Omental fat pad (tissue), 4 donors: ENCODE data around the gene HPCAL1. TPM values are rescaled to one million over a fixed set of nuclear protein-coding genes. Genes with fewer than 3 reads are reported as not detected.
"Not testable (repeated sequence)": the region's sequence is repeated elsewhere in the genome, so short reads cannot be mapped to it uniquely, and the experiment has no call there.

Experiments used
- ATAC-seq: fragments of 150-250 bp; one replicate; pipeline ENCODE4 v1.9.1; 2016; ENCODE audit warnings: mild to moderate bottlenecking, moderate library complexity; ENCODE audit not compliant: low FRiP score
- DNase-seq: peaks from one replicate; pipeline ENCODE4 v3.0.0-alpha.2; 2019; ENCODE audit warnings: low spot score
- total RNA-seq, 4 donors: library from RNA; depleted of rRNA; stranded (reverse); fragments of >200 nt; gene quantifications; one replicate each; pipeline ENCODE4 v1.1.0, GENCODE V29; 2016
- TF ChIP-seq, protein P1 (sequence below), 3 donors: fragments of 450-650 bp; IDR thresholded peaks; one replicate each; pipeline ENCODE4 v1.5.1; 2016 to 2017; ENCODE audit warnings: antibody characterized with exemption in 3 of 3, mild to moderate bottlenecking in 3 of 3, moderate library complexity in 2 of 3

Gene HPCAL1
- total RNA-seq, 4 donors from 2014 or later = 51.8 to 75.8 (median 67.8) TPM

DNA sequence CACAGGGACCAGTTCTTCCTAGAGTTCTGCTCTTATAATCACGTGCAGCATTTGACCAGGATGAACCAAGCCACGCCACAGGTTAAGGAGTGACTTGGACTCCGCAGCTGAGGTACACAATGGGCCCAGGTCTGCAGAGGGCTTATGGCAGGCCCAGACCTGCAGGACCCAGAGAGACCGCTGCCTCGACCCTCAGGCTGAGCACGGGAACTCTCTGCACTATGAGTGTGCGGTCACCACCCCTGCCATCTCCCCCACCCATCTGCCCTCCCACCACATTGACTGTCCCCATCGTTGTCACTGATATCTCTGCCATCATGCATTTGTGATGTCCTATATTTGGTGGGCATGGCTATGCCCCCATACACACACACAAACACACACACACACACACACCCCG is 45.7 kb upstream of the HPCAL1 start:
- DNase-seq (no peak), ATAC-seq (no peak)
- TF ChIP-seq, protein P1, sequence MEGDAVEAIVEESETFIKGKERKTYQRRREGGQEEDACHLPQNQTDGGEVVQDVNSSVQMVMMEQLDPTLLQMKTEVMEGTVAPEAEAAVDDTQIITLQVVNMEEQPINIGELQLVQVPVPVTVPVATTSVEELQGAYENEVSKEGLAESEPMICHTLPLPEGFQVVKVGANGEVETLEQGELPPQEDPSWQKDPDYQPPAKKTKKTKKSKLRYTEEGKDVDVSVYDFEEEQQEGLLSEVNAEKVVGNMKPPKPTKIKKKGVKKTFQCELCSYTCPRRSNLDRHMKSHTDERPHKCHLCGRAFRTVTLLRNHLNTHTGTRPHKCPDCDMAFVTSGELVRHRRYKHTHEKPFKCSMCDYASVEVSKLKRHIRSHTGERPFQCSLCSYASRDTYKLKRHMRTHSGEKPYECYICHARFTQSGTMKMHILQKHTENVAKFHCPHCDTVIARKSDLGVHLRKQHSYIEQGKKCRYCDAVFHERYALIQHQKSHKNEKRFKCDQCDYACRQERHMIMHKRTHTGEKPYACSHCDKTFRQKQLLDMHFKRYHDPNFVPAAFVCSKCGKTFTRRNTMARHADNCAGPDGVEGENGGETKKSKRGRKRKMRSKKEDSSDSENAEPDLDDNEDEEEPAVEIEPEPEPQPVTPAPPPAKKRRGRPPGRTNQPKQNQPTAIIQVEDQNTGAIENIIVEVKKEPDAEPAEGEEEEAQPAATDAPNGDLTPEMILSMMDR (IDR thresholded peaks at IDR 0.05) = no peak

DNA sequence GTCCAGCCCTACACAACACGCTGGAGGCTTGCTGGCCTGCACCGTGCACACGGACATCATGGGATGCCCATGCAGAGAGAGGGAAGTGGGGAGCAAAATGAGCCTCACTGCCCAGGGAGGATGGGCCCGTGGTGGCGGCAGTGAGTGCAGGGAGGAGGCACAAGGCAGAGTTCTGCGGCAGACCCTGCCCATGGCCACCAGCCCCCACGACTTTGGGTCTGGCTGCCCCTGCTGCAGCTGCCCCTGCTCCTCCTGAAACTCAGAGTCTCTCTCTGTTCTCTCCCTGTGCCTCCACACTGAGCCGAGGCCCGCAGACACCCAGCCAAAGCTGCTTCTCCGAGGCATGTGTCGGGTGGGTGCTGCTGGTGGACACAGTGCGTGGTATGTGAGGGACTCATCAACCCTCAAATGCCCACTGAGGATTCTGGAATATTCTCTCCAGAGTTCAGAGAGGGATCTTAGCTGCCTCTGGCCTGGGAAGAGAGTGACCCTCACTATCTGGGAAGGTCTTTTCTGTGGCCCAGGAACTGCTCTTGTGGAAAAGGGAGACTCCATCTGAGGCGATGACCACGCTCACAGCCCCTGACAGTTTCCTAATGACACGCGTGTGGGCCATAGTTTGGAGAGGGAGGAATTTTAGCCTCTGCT is 45.1 kb upstream of the HPCAL1 start:
- ATAC-seq (no peak), DNase-seq (no peak)
- TF ChIP-seq, protein P1 (IDR thresholded peaks at IDR 0.05) = no peak

DNA sequence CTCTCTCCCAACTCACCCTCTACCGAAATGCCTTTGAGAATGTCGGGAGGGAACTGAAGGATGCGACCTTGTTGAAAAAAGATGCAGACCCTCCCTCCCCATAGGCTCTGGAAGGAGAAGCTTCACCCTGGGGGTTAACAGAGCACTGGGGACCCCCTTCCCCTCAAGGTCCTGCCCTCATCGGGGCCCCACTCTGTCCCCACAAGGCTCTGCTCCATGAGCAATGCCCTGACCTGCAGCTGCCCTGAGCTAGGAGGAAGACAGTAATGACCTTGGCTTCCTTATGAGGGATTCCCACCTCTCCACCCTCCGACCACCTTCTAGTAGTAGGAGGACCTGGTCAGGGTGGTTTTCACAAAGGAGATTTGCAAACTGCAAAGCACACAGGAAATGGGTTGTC is 44.4 kb upstream of the HPCAL1 start:
- no peak for DNase-seq
- no peak for ATAC-seq
- TF ChIP-seq, protein P1 (IDR thresholded peaks at IDR 0.05) = no peak

DNA sequence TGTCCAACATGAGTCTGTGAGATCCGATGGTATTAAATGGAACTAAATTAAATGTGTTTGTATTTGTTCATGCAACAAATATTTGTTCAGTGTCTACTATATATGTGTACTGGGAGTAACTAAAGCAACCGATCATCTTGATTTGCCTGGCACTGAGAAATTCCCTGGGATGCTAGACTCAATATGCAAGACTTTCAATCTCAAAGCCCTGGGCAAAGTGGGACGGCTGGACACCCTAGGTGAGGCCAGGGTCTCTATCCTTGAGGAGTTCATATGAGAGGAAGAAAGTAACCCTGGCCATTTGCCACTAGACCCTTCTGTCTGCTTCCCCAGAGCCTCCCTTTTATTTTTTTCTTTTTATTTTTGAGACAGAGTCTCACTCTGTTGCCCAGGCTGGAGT is 44.0 kb upstream of the HPCAL1 start:
- TF ChIP-seq, protein P1 (IDR thresholded peaks at IDR 0.05) = no peak
- DNase-seq (no peak), ATAC-seq (no peak)

DNA sequence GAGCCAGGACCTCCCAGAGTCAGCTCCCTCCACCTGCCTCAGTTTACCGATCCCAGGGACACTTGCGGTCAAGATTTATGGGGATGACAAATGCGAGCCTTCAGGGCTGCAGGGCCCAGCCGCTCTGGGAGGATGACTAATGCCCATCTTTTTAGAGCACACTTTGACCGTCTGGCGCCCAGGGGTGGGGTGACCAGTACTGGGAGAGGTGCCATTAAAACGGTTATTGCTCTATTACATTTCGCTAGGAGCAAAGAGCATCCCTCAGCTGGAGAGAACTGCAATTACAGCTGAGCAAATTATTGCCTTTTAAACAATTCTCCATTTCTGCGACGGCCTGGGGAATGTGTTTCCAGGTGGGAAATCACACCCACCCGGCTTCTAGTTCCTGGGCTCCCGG is 42.6 kb upstream of the HPCAL1 start:
- TF ChIP-seq, protein P1 (IDR thresholded peaks at IDR 0.05) = no peak
- ATAC-seq (no peak), DNase-seq (no peak)

DNA sequence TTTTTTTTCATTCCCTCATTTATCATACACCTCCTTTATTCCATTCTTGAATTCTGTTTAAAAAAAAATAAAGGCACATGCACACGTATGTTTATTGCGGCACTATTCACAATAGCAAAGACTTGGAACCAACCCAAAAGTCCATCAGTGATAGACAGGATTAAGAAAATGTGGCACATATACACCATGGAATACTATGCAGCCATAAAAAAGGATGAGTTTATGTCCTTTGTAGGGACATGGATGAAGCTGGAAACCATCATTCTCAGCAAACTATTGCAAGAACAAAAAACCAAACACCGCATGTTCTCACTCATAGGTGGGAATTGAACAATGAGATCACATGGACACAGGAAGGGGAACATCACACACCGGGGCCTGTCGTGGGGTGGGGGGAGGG is 39.2 kb upstream of the HPCAL1 start:
- ATAC-seq, DNase-seq: not testable (repeated sequence)

DNA sequence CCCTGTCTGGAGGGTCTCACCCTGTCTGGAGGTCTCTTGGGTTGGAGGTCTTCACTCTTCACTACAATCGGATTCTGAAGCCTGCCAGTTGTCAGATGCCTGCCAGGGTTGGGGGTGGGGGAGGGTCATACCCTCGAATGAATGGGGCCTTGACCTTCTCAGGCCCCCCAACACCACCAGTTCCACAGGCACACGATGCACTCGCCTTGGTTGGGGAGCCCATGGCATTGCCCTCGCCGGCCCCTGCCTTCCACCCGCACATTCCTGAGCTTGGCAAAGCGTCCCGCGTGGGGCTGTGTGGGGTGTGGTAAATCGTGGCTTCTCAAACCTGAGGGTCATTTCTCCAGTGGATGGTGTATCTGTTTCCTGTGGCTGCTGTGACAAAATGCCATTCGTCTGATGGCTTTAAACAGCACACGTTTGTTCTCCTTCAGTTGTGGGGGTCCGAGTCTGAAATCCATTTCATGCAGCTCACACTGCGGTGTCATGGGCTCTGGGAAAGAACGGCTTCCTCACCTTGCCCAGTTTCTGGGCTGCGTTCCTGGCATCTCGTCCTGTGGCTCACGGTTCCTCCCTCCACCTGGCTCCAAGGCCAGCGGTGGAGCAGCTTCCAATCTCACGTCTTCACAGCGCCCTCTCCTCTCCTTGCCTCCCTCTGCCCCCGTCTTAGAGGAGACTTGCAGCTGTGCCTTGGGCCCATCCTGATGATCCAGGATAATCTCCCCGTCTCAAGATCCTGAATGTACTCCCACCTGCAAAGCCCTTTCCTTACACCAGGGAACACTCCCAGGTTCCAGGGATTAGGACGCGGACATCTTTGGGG is 38.0 kb upstream of the HPCAL1 start:
- TF ChIP-seq, protein P1 (IDR thresholded peaks at IDR 0.05) = no peak
- DNase-seq = peak; percentile 9
- ATAC-seq = no peak
